Fibroblast of the conjunctiva (primary cell): ENCODE results near the gene SLC5A6.
"Not testable (repeated sequence)": the region's sequence is repeated elsewhere in the genome, so short reads cannot be mapped to it uniquely, and the experiment has no call there.

ENCODE experiments used
- DNase-seq: peaks from one replicate; pipeline ENCODE4 v3.0.0-alpha.2; 2010; ENCODE audit warnings: low read depth

The SLC5A6 gene

DNA sequence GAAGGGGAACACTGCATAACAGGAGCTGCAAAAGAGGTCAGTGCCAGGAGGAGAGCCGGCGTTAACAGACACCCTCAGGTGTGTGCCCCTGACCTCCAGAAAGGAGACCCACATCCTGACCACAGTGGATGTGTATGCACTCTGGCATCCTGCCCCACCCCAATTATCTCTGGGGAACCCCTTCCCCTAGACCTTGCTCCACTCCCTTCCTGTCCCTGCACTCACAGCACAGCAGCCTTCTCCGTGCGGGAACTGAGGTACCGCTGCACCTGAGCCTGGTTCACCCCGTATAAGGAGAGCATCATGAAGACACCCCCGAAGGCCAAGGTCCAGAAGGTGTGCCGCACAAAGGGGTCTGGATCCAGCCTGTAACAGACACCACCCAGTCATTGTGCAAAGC, 7.5 kb downstream of the SLC5A6 start:
- no peak for DNase-seq

DNA sequence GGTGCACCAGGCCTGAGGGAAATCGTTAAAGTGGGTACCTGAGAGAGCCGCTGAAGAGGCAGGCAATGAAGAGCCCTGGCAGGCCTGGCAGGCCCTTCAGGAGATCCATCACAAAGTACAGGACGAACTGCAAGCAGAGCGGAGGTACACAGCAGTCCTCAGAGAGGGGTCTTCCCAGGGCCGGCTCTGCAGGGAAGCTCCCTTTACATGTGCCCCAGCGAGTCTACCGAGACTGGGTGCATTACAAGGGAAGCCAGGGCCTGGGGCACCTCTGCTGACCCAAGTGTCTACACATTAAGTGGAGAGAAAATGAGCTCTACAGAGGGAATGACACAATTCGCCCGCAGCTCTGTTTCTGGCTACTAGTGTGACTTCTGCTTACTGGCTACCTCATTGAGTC, 8.3 kb downstream of the SLC5A6 start:
- DNase-seq: no peak

DNA sequence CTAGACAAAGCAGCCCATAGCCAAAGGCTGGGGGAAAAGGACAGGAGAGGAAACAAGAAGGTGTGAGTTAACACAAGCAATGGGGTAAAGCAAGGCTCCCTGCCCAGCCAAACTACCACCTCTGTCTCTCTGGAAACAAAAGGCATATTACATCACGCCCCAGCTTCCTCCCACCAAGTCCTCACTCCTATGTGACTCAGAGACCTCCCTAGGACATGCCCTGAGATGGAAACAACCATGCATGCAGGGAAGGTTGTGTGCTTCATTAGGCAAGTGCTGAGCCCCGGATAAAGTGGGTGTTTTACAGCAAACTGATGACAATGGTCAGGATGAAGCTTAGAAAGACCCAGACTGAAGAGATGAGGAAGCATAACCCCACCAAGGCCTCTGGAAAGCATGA, 9.2 kb downstream of the SLC5A6 start:
- DNase-seq: no peak

DNA sequence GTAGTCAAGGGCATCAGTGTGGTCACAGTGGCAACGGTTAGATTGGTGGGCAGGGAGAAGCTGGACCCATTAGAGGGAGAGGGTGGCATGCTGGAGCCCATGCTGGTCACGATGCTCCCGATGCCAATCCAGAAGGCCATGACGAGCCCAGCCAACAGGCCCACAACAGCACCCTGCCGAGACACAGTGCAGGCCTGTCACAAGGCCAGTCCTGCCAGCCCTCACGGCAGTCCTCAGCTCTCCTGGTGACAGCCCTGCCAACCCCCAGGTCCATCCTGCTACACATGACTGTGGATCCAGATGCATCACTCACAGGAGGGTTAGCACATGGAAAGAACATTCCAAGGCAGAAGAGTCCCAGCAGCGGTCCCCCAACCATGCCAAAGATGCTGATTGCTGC, 10.4 kb downstream of the SLC5A6 start:
- DNase-seq: no peak

DNA sequence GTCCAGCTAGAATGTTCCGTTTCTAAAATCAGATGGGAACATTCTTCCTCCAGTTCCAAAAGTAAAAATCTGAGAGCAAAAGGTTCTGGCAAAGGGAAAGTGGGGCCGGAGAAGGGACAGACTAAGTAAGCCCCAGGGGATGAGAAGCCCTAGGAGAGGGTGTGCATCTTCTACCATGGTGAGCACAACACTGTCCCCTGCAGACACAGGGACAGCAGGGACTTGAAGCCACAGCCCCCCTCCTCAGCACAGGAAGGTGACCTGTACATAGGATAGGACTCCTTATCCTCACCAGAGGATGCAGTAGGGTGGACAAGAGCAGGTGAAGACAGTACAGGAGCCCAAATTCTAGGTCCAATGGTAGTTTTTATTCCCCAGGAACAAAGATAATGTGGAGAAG, 12.8 kb downstream of the SLC5A6 start:
- DNase-seq: no peak

DNA sequence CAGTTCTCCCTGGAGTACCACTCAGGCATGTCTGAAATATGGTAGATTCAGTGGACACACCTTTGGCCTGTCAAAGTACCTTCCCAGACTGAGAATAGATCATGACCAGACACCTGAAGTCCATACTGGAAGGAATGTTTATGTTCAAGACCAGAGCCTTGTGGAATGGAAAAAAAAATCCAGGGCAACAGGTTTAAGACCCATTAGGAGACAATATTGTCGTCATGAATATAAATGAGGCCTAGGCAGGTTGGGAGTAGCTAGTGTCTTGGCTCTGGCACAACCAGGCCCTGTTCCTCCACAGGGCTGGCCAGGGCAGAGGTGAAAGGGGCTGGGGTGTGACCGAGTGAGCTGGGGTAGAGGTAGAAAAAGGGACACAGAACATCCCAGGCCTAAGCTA, 13.4 kb downstream of the SLC5A6 start:
- no peak for DNase-seq

DNA sequence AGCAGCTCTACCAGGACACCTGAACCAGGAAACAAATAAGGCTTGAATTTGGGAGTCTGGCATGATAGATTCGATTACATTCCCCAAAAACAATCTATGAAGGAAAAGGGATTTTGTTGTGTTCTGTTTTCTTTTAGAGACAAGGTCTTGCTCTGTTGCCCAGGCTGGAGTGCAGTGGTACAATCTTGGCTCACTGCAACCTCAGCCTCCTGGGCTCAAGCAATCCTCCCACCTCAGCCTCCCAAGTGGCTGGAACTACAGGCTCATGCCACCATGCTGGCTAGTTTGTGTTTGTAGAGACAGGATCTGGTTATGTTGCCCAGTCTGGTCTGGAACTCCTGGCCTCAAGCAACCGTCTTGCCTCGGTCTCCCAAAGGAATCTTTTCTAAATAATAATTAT, 14.0 kb downstream of the SLC5A6 start:
- DNase-seq: not testable (repeated sequence)

DNA sequence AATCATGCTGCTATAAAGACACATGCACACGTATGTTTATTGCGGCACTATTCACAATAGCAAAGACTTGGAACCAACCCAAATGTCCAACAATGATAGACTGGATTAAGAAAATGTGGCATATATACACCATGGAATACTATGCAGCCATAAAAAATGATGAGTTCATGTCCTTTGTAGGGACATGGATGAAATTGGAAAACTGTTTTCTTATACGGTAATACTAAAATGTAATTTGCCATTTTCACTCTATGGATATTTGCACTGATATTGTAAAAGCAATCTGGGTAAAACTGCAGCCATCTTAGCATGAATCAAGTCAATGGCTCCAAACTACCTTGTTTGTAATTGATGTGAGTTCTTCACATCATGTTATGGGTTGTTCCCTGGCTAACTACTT, 16.3 kb downstream of the SLC5A6 start:
- DNase-seq: not testable (repeated sequence)

DNA sequence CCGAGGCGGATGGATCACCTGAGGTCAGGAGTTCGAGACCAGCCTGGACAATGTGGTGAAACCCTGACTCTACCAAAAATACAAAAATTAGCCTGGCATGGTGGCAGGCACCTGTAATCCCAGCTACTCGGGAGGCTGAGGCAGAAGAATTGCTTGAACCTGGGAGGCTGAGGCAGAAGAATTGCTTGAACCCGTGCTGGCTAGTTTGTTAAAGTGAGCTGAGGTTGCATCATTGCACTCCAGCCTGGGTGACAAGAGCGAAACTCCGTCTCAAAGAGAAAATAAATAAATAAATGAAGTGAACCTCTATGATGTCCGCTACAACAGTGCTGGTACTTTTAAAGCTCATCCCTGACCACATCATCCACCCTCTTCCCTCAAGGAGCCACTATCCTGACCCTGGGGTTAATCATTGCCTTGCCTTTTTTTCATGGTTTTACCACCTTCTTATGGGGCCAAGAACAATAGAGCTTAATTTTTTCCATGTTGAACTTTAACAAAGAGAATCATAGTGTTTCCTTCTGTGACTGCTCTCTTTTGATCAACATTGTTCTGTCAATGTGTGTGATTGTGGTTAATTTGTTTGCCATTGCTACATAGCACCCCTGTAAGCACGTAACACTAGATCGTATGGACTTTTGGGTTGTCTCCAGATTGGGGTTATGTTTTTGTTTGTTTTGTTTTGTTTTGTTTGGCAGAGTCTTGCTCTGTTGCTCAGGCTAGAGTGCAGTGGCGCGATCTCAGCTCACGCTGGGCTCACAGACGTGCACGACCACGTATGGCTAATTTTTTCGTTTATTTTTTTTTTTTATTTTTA, 17.3 kb downstream of the SLC5A6 start:
- DNase-seq: no peak

DNA sequence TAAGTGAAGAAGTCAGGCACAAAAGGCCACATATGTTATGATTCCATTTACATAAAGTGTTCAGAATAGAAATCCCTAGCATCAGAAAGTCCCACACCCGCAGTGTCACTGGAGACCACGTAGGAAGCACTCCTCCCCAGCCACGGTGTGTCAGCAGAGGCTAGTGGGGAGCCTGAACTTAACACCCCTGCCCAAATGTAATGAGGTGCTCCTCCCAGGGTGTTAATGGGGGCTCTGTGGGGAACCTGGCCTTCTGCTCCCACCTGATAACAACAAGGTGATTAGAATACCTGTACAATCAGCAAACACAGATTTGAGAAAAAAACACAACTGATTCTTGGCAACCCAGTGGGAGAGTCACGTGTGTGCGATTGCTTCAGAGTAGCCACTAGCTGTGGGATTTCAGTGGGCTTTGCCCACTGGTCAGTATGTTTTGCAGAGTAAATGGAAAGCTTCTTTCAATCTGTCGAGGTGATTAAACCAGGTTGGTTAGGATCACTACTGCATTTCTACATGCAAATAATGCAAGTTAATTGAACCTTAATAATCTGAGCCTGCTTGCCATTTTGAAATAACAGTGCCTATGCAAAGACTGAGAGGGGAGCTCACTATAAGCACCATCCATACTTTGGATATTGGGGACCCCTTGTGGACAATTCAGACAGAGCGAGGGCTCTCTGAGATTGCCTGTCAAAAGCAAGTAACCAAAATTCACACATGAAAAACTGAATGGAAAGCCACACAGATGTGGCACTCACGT, 20.8 kb downstream of the SLC5A6 start:
- DNase-seq: no peak

DNA sequence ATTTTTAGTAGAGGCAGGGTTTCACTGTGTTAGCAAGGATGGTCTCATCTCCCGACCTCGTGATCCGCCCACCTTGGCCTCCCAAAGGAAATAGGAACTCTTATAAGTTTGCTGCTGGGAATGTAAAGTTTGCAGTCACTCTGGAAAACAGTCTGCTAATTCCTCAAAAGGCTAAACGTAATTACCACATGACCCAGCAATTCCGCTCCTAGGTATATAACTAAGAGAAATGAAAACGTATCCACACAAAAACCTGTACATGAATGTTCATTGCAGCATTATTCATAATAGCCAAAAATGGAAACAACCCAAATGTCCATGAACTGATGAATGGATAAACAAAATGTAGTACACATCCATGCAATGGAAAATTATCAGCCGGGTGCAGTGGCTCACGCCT, 22.1 kb downstream of the SLC5A6 start:
- DNase-seq: no peak

DNA sequence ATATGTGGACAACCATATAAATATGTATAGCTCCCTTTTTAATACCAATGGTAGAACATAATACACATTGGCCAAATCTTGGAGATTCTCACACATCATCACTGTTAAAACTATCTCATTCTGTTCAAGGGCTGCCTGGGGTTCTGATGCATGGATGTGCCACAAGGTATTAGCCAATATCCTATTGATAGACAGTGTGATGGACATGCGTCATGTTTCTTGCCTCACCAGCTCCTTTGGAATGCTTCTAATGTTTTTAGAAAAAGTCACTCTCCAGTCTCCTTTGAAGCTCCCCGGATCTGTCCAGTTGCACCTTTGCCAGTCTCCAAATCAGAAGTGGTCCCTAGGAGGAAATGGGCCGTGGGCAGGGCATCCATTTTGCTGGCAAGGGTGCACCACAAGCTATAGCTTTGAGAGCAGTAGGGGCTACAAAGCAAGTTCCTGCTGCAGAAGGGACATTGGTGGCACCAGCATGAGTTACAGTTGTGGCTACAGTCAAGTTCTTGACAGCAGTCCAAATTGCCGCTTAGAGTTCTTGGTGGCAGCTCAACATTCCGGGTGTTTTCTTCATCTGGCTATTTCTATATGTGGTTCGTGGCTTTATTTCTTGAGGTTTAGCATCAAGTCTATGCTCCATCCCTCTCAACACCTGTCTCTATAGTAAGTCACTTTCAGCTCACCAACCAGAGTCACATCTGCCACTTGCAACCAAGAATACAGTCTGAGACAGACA, 25.3 kb downstream of the SLC5A6 start:
- no peak for DNase-seq

DNA sequence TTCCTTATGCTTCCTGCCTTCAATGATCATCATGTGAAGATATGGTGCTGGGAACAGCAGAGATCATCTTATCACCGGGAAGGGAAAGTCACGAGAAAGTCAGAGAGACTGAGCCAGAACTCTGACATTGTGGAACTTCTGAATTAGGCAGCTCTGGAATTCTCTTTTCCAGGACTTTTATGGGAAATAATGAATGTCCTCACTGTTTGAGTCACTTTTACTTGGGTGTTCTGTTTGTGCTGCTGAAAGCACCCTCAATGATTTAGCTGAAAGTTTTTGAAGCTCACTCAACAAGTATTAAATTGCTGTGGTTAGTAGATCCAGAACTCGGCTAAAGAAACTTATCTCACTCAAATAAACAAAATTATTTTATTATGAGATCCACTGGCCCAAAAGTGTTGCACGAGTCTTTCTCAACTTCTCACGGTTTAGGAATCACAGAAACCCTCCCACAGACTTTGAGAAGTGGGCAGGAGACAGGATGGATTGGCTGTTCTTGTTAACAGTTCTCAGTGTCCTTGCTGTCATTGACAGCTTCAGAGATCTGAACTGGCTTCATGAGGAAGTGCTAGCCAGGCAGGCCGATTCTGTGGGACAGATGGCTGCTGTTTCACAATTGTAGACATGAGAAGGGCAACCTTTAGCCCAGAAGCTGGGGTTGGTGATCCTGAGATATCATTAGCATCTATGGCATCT, 26.6 kb downstream of the SLC5A6 start:
- DNase-seq: no peak

DNA sequence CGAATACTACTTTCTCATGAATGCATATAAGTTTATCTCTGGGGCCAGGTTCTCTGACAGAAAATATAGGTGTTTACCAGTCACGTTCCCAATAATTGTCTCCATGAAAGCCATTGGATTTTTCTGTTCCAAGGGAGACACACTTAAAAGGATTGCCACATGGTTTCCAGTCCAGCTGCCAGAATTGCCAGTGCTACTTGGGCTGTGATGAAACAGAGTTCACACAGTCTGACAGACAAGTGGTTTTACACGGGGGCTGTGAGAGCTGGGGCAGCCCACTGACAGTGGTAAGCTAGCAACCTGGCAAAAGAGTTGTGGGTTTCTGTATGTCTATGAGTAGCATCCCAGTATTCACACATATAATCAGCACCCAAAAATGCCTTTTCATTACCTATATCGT, 28.0 kb downstream of the SLC5A6 start:
- DNase-seq: no peak

DNA sequence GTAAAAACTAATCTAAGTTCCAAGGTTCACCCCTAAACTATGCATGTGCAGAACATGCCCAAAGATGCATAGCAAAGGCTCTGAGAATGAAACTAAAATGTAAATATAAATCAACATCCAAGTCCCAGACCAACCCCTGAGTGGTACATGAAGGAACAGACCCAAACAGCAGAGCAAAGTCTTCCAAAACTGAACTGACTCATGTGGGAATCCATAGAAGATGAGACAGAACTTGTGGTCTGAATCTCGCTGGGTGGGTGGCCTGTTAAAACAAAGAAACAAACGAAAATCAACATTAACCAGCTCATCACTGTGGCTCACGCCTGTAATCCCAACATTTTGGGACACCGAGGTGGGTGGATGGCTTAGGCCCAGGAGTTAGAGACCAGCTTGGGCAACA, 29.7 kb downstream of the SLC5A6 start:
- DNase-seq: no peak

DNA sequence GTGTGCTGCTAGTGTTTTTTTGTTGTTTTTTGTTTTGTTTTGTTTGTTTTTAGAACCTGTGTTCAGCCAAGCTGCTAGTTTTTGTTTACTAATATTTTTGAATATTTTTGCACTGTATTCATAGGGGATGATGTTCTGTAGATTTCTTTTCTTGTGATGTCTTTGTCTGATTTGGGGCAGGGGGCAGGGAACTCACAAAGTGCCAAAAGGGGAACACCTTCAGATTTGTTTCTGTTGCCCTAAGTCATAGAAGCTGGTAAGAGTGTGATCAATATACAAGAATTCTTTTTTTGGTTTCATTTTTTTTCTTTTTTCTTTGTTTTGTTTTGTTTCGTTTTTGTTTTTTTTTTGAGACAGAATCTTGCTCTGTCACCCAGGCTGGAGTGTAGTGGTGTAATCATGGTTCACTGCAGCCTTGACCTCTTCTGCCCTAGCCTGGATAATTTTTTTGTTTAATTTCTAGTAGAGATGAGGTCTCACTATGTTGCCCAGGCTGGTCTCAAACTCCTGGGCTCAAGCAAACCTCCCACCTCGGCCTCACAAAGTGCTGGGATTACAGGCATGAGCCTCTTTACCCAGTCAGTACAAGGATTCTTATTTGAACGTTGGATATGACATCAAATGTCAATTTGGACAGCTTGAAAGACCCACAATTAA, 32.6 kb downstream of the SLC5A6 start:
- DNase-seq: no peak

DNA sequence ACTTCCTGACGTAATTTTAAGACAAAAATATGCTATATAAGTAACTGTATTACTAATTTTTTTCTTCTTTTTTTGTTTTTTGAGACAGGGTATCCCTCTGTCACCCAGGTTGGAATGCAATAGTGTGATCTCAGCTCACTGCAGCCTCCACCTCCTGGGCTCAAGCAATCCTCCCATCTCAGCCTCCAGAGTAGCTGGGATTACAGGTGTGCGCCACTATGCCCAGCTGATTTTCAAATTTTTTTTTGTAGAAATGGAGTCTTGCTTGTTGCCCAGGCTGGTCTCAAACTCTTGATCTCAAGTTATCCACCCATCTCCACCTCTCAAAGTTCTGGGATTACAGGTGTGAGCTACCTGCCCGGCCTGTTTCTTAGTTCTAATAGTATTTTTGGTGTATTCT, 33.6 kb downstream of the SLC5A6 start:
- no peak for DNase-seq

DNA sequence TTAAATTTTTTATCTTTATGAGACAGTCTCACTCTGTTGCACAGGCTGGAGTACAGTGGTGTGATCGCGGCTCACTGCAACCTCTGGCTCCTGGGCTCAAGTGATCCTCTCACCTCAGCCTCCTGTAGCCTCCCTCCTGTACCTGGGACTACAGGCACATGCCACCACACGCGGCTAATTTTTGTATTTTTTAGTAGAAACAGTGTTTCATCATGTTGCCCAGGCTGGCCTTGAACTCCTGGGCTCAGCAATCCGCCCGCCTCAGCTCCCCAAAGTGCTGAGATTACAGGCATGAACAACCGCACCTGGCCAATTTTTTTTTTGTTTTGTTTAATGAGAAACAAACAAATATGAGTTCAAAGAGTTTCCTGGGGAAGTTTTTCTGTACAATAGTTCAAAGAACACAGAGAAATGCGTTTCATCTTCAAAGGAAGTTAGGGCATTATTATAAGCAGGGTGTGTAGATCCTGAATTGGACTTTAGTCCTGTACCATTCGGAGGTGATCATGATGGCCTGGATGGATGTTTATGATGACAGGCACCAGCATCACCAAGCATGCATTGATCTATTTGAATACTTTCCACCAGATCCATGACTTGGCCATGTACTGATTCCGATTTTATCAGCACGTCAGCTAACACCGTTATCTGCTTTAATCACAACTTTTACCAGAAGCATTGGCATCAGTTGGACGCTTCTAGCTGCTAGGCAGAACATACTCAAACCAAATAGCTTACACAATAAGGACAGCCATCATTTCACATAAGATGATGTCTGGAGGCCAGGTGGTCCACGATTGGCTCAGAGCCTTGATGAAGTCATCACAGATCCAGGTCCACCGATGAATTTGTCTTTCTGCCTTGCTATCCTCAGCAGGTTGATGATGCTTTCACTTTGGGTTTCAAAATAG, 34.4 kb downstream of the SLC5A6 start:
- DNase-seq: no peak

DNA sequence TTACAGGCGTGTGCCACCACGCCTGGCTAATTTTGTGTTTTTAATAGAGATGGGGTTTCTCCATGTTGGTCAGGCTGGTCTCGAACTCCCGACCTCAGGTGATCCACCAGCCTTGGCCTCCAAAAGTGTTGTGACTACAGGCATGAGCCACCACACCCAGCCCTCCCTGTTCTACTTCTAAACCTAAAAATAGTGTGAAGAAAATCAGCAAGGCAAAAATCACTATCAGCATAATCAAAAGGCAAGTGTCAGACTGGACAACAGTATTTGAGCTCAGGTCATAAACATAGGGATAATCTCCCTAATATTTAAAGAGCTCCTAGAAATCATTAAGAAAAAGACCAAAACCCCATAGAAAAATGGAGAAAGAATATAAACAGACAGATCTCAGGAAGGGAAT, 36.3 kb downstream of the SLC5A6 start:
- DNase-seq: not testable (repeated sequence)

DNA sequence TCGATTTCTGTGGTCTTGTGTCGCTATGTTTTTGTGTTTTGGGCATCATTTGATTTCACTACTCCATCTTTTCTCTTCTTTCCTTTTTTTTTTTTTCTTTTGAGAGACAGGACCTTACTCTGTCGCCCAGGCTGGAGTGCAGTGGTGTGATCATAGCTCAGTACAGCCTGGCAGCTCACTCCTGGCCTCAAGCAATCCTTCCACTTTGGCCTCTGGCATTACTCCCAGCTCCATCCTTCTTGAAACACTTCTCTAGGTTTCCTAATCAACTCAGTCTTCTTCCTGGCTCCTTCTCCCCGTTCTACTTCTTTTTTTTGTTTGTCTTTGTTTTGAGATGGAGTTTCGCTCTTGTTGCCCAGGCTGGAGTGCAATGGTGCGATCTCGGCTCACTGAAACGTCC, 36.7 kb downstream of the SLC5A6 start:
- DNase-seq: no peak

DNA sequence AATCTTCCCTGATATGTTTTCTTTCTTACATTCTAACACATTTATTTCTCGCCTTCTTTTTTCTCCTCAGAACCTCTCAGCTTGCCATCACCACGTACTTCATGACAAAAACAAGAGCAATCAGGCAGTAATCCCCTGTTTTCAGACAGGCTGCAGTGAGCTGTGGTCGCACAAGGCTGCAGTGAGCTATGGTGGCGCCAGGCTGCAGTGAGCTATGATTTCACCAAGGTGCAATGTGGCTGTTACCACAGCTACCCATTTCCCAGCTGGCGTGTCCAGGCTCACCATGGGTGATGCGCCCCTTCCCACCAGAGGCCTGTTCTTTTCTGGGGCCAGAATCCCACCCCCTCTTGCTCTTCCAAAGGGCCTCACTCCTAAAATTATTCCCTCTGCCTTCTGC, 37.4 kb downstream of the SLC5A6 start:
- DNase-seq: no peak
